Lower leg skin (tissue), 3 donors: ENCODE results near the gene IDS.
"Not testable (repeated sequence)": the region's sequence is repeated elsewhere in the genome, so short reads cannot be mapped to it uniquely, and the experiment has no call there.

Experiments used
- CTCF ChIP-seq, 3 donors: fragments of 450-650 bp; IDR thresholded peaks; one replicate each; pipeline ENCODE4 v1.5.1; 2016; ENCODE audit warnings: antibody characterized with exemption in 3 of 3, mild to moderate bottlenecking in 3 of 3, moderate library complexity in 2 of 3
- POLR2A ChIP-seq, 2 donors: fragments of 450-650 bp; IDR thresholded peaks; one replicate each; pipeline ENCODE4 v1.6.1; 2016 to 2017; ENCODE audit warnings: antibody characterized with exemption in 2 of 2, mild to moderate bottlenecking in 1 of 2, moderate library complexity in 1 of 2

GRCh38 chrX:149526318-149527033, 21.4 kb upstream of the IDS start:
- not testable (repeated sequence) for TF ChIP-seq CTCF, POLR2A (IDR thresholded peaks at IDR 0.05)
